Activated CD8-positive, alpha-beta memory T cell treated with anti-CD3 and anti-CD28 coated beads for 1 hour (primary cell): Measurements from ENCODE around the gene COMP.
"Not testable (repeated sequence)": the region's sequence is repeated elsewhere in the genome, so short reads cannot be mapped to it uniquely, and the experiment has no call there.

Experiments used
- DNase-seq, 2 donors: peaks; one replicate each; pipeline ENCODE4 v3.0.0-alpha.2; 2020; ENCODE audit warnings: low read depth in 1 of 2; ENCODE audit errors: extremely low read depth in 1 of 2

COMP gene

GRCh38 chr19:18790566-18791314 lies at the start of gene COMP:
COMP (minus strand) TSS chr19:18791305; CDS start chr19:18791269, 36 bp downstream.
- no peak for DNase-seq

- no peak for DNase-seq
These were observed 49.5 kb upstream of the COMP start for GRCh38 chr19:18840288-18841267.

GRCh38 chr19:18839465-18840287 lies 48.6 kb upstream of the COMP start:
- DNase-seq: no peak

- no peak for DNase-seq
These were observed 43.5 kb upstream of the COMP start for GRCh38 chr19:18834644-18834984.

GRCh38 chr19:18833849-18834643 lies 42.9 kb upstream of the COMP start:
- DNase-seq: no peak

- DNase-seq: no peak
These were observed 42.0 kb upstream of the COMP start for GRCh38 chr19:18833141-18833476.

- DNase-seq: no peak
These were observed 41.4 kb upstream of the COMP start for GRCh38 chr19:18832306-18833140.

- peak; percentile 81 to 97 for DNase-seq
These were observed 40.6 kb upstream of the COMP start, which contains the start of gene UPF1 for GRCh38 chr19:18831524-18832305. UPF1 (plus strand) TSS chr19:18831959; CDS start chr19:18832210, 251 bp downstream.

- no peak for DNase-seq
These were observed 39.4 kb upstream of the COMP start for GRCh38 chr19:18830488-18830887.

GRCh38 chr19:18828786-18829185 lies 37.7 kb upstream of the COMP start:
- DNase-seq: no peak

- DNase-seq: no peak
These were observed 26.5 kb upstream of the COMP start for GRCh38 chr19:18817574-18817973.

GRCh38 chr19:18816645-18817044 lies 25.5 kb upstream of the COMP start:
- DNase-seq: not testable (repeated sequence)

GRCh38 chr19:18815673-18816072 lies 24.6 kb upstream of the COMP start:
- DNase-seq: no peak

- DNase-seq: no peak
These were observed 23.0 kb upstream of the COMP start for GRCh38 chr19:18814063-18814462.

GRCh38 chr19:18811638-18812037 lies 20.5 kb upstream of the COMP start:
- DNase-seq: not testable (repeated sequence)

GRCh38 chr19:18809149-18809868 lies 18.2 kb upstream of the COMP start:
- DNase-seq: no peak

GRCh38 chr19:18807861-18808331 lies 16.8 kb upstream of the COMP start:
- no peak for DNase-seq

GRCh38 chr19:18804643-18805042 lies 13.5 kb upstream of the COMP start:
- DNase-seq: no peak
